ENCODE data around the gene AP5B1. TPM values are rescaled to one million over a fixed set of nuclear protein-coding genes. Genes with fewer than 3 reads are reported as not detected.

AP5B1 gene
- total RNA-seq, 2 experiments from 2014 or later: 12.9 to 25.6 TPM

GRCh38 chr11:65826984-65827735 lies 46.4 kb upstream of the AP5B1 start:
- H3K9me2 ChIP-seq (ENCODE audit: insufficient read depth, low read length): no peaks in the 10 kb centered on the region
- no peaks in the 10 kb centered on the region for H3K36me3 ChIP-seq (ENCODE audit: insufficient read depth, low read length)
- no peaks in the 10 kb centered on the region for H3K4me1 ChIP-seq (ENCODE audit: insufficient read depth, low read length, poor library complexity, severe bottlenecking)
- no peak overlapping the region for H3K27ac ChIP-seq (ENCODE audit: low read depth, low read length, poor library complexity, severe bottlenecking)
- H4K20me1 ChIP-seq (ENCODE audit: insufficient read depth, low read length): no peaks in the 10 kb centered on the region
- DNase-seq (ENCODE audit: low spot score): no peak
- H3K4me2 ChIP-seq (ENCODE audit: low read length): no peak overlapping the region
- H3K9me3 ChIP-seq (ENCODE audit: low read length): no peaks in the 10 kb centered on the region
- no peak overlapping the region for H2AFZ ChIP-seq (ENCODE audit: low read length)
- ChIA-PET POLR2A (interaction anchor here (0.7 to 0.9 kb wide), 2 partner anchors 19 to 599 kb away, joined by 3 read pairs; no protein-coding TSS in a partner anchor), CTCF (ENCODE audit: unreplicated experiment) (interaction anchor here (0.6 kb wide), 1 partner anchor 203 kb away, joined by 3 read pairs; no protein-coding TSS in a partner anchor)
- intact Hi-C loops (cut with micrococcal nuclease; ENCODE audit: unreplicated experiment): no loop called here
- H3K79me2 ChIP-seq (ENCODE audit: insufficient read depth, low read depth, low read length): no peaks in the 10 kb centered on the region
- no TSS peak for BruUV-seq (replicated peaks)
- H3K4me3 ChIP-seq (ENCODE audit: low read depth, low read length, poor library complexity, severe bottlenecking): no peak overlapping the region
- TF ChIP-seq EZH2phosphoT487 (IDR thresholded peaks at IDR 0.05; ENCODE audit: borderline replicate concordance, low read depth, low read length): no peak
- no peak for TF ChIP-seq CTCF (conservative IDR thresholded peaks at IDR 0.05; ENCODE audit: low read length)

- H3K36me3 ChIP-seq (ENCODE audit: insufficient read depth, low read length): no peaks in the 10 kb centered on the region
- no TSS peak for BruUV-seq (replicated peaks)
- H3K9me3 ChIP-seq (ENCODE audit: low read length): no peaks in the 10 kb centered on the region
- H3K4me1 ChIP-seq (ENCODE audit: insufficient read depth, low read length, poor library complexity, severe bottlenecking): peaks cover 5% of the 10 kb centered on the region
- H3K79me2 ChIP-seq (ENCODE audit: insufficient read depth, low read depth, low read length): no peaks in the 10 kb centered on the region
- H4K20me1 ChIP-seq (ENCODE audit: insufficient read depth, low read length): no peaks in the 10 kb centered on the region
- POLR2A ChIA-PET: interaction anchor here (0.6 kb wide), 2 partner anchors 46 to 1387 kb away, joined by 3 read pairs; no protein-coding TSS in a partner anchor
- H3K4me3 ChIP-seq (ENCODE audit: low read depth, low read length, poor library complexity, severe bottlenecking): no peak overlapping the region
- CTCF ChIA-PET (ENCODE audit: unreplicated experiment): no interaction called here
- H2AFZ ChIP-seq (ENCODE audit: low read length): no peak overlapping the region
- no peaks in the 10 kb centered on the region for H3K9me2 ChIP-seq (ENCODE audit: insufficient read depth, low read length)
- no peak for DNase-seq (ENCODE audit: low spot score)
- H3K4me2 ChIP-seq (ENCODE audit: low read length): no peak overlapping the region
- H3K27ac ChIP-seq (ENCODE audit: low read depth, low read length, poor library complexity, severe bottlenecking): no peak overlapping the region
- TF ChIP-seq EZH2phosphoT487 (IDR thresholded peaks at IDR 0.05; ENCODE audit: borderline replicate concordance, low read depth, low read length) (no peak), CTCF (conservative IDR thresholded peaks at IDR 0.05; ENCODE audit: low read length) (no peak)
- intact Hi-C loops (cut with micrococcal nuclease; ENCODE audit: unreplicated experiment): no loop called here
Measured at GRCh38 chr11:65822776-65823528, 42.2 kb upstream of the AP5B1 start.
